HFF-Myc (cell line): ENCODE data around the gene ACTN1.

Source experiments
- DNase-seq: peaks from one replicate; pipeline ENCODE4 v3.0.0-alpha.2; 2011; ENCODE audit warnings: low read depth; ENCODE audit errors: extremely low read depth
- H3K4me3 ChIP-seq: replicated peaks from 2 replicates; pipeline ENCODE4 v1.5.1; 2011; ENCODE audit warnings: low read depth, mild to moderate bottlenecking, control low read depth, low read length
- TF ChIP-seq, protein P1 (sequence below): IDR thresholded peaks from 2 replicates; pipeline ENCODE4 v1.5.1; 2012; ENCODE audit warnings: mild to moderate bottlenecking, low read depth, low read length, control low read depth; ENCODE audit errors: missing control alignments

ACTN1 gene

DNA sequence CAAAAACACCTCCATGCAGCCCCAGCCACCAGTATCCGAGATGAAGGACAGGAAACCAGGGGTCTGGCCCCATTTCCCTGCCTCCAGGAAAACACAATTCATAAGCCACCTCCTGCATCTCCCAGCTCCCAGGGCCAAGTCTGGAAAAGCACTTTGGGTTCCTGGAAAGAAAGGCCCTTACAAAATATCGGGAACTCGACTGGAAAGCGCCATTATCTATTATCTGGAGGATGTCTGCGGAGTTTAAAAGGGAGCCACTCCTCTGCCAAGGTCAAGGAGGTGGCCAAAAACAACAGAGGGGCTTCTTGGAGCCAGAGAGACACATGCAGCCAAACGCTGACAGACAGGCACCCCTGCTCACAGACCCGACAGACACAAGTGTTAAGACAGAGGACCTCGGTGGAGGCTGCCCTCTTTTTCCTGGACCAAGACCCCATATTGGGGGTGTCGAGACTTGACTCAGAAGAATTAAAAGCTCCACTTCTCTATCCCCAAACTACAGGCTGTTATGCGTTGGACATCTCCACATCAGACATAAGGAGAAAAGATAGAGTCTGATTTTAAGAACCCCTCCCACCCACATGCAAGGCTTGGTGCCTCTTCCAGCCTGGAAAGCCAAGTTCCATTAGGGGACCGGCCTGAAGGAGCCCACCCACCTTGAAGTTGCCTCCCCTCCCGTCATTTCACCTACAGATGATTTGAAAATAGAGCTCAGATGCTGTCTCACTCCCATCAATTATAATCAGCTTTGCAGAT lies 9.6 kb downstream of the ACTN1 start:
- TF ChIP-seq, protein P1, sequence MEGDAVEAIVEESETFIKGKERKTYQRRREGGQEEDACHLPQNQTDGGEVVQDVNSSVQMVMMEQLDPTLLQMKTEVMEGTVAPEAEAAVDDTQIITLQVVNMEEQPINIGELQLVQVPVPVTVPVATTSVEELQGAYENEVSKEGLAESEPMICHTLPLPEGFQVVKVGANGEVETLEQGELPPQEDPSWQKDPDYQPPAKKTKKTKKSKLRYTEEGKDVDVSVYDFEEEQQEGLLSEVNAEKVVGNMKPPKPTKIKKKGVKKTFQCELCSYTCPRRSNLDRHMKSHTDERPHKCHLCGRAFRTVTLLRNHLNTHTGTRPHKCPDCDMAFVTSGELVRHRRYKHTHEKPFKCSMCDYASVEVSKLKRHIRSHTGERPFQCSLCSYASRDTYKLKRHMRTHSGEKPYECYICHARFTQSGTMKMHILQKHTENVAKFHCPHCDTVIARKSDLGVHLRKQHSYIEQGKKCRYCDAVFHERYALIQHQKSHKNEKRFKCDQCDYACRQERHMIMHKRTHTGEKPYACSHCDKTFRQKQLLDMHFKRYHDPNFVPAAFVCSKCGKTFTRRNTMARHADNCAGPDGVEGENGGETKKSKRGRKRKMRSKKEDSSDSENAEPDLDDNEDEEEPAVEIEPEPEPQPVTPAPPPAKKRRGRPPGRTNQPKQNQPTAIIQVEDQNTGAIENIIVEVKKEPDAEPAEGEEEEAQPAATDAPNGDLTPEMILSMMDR = no peak
- DNase-seq = no peak
- H3K4me3 ChIP-seq = no peak overlapping the region

DNA sequence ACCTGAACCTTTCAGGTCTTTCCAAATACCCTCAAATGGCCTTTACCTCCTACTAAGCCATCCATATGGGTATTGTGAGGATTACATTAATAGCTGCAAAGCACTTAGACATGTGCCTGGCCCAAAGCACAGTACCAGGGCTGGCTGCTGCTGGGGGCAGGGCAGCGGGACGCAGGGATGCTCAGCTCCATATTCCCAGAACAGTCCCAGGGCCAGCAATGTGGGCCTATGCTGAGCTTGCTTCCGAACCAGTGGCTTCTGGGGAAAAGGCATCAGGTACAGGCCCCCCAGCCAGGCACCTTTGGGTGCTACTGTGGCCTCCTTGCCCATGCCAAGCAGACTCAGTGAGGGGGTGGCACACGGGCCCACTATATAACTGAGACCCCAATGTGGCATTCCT lies 10.4 kb downstream of the ACTN1 start:
- H3K4me3 ChIP-seq = no peak overlapping the region
- TF ChIP-seq, protein P1 = no peak
- no peak for DNase-seq

DNA sequence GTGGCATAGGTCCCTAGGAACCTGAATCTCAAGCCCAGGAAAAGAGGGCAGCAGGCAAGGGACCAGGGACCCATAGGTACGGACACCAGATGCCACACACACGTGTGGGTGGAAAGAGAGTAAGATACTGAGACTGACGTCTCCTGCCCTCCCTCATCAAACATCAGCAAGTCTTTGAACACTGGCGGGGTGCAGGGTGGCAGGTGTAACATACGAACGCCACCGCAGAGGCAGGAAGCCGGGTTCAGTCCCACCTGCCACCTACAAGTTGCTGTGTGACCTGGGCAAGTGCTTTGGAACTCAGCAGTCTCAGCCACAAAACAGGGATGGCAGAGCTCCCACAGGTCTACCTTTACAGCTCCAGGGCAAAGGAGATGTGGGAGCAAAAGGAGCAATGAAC lies 11.1 kb downstream of the ACTN1 start:
- TF ChIP-seq, protein P1 = no peak
- no peak overlapping the region for H3K4me3 ChIP-seq
- DNase-seq = no peak

DNA sequence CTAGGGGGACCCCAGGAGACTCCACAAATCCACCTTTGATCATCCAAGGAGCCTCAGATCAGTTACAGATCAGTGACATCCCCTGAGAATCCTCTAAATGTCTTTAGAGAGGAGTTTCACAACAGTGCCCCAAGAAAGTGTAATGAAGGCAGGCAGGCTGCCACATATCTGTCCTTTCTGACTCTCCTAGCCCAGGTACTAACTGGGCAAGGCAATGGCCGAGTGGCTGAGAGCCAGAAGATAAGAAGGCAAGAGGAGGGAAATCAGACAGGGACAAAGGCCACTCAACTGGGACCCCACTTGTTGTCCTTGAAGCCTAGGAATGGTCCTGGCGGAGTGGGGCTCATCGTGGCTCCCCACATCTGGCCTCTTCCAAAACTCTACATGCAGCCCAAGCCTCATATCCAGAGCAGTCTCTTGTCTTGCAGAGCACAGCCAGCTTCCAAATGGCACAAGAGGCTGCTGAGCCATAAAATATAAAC lies 11.6 kb downstream of the ACTN1 start:
- TF ChIP-seq, protein P1 = no peak
- no peak for DNase-seq
- H3K4me3 ChIP-seq = no peak overlapping the region

DNA sequence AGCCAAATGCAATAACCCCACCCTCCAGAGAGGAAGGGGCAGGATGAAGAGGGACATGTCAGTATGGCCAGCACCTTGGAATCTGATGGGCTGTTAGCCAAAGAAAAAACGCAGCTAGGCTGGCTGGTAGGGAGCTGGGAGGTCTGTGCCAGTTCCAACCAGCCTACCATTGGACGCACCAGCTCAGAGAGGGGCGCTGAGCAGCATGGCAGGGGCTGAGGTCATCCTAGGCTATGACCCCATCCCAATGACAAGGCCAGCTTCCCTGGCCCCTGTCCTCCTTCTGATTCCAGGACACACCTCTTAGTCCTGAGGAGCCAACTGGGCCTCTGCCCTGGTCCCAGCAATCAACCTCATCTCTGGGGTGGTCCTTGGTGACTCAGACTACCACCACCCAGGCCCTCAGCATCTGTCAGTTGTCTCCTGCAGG lies 12.2 kb downstream of the ACTN1 start:
- no peak for DNase-seq

DNA sequence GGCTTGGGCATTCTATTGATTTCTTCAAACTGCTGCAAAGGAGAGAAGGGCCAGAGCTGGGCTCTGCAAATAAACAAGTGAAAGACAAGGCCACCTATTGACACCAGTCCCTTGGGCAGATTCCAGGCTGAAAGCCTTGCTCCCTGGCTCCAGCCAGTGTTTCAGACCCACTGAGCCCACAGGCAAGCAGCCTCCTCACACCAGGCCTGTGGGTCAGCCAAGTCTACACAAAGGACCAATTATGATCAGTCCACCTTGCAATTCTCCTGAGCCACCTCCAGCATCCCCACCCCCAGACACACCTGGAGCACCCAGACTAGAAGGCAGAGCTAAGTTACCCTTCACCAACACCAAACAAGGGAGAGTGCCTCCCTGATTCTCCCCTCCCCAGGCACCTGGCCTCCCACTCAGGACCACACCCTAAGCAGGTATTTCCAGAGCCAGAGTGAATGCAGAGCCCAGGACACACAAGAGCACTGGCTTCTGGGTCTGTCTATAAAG lies 13.8 kb downstream of the ACTN1 start:
- DNase-seq = no peak
- no peak overlapping the region for H3K4me3 ChIP-seq
- TF ChIP-seq, protein P1 = no peak

More for the DNA sequence above, 12.2 kb downstream of the ACTN1 start:
- H3K4me3 ChIP-seq = no peak overlapping the region
- TF ChIP-seq, protein P1 = no peak
